Right lung (tissue), 5 donors: ENCODE data around the gene PI3. TPM values are rescaled to one million over a fixed set of nuclear protein-coding genes. Genes with fewer than 3 reads are reported as not detected.

Experiments
- DNase-seq, 2 donors: peaks; one replicate each; pipeline ENCODE4 v3.0.0-alpha.2; 2013
- polyA plus RNA-seq, 5 donors: library from polyadenylated mRNA; unstranded; fragments of 120-200 nt; gene quantifications; one replicate each; pipeline versions ENCODE4 v1.2.1 to v1.2.3, GENCODE V29; 2013; ENCODE audit warnings: inconsistent platforms in 1 of 5, low replicate concordance in 1 of 5; ENCODE audit not compliant: insufficient read length in 5 of 5, insufficient read depth in 1 of 5

The PI3 gene
- polyA plus RNA-seq, 5 donors, result not detected

DNA sequence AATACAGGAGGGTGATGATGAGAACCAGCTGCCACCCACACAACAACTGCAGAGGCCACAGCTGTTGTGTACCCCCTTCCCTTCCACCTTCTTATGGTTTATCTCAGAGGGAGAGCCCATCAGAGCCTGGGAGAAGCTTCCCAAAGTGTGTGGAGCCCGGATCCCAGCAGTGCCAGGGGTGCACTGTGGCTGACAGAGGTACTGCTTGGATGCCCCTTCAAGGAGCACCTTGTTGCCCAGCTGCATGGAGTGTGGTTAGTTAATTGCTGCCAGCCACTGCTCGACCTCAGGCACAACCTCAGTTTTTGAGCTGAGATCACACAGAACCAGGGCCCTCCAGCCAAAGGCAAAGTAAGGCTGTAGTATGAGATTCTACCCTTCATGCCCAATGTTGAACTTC, 13.0 kb downstream of the PI3 start:
- DNase-seq, result no peak

- DNase-seq, result no peak
Observed at GRCh38 chr20:45189067-45189609, 14.4 kb downstream of the PI3 start.

GRCh38 chr20:45189861-45190260, 15.2 kb downstream of the PI3 start:
- no peak for DNase-seq

DNA sequence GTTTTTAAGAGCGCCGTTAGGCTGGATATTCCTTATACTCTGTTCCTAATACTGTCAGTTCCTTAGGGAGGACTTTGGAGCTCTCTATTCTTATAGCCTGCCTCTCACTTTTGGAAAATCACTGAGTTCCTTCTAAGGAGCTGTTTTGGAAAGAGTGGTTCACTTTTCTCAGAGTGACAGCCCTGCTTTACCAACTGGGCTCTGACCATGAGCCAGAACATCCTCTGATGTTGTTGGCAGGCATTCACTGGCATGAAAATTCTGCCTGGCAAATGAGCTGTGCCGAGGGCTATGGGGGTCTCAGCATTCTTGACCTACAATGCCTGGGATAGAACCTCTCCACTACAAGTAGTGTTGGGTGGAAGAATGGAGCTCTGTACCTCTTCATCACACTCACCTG, 17.2 kb downstream of the PI3 start:
- DNase-seq, result no peak

DNA sequence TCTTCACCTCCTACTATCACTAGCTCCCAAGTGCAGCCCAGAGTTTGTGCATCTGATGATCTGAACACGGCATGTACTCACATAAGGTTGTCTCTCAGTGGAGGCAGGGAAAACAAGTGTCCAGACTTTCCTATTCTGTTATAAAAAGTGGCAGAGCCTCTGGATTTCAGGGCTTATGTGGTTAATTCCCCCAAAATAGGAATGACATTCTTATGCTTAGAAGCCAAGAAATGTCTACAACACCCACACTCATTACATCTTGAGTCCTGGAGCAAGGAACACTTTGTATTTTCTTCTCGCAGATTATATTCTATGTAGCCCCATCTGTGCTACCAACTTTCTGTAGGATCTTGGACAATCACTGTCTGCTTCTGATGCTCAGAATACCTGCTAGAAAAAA, 18.6 kb downstream of the PI3 start:
- DNase-seq, result no peak

- DNase-seq, result no peak
Observed at GRCh38 chr20:45206725-45207124, 32.0 kb downstream of the PI3 start, which contains the start of gene SEMG1. TSS of gene SEMG1 (plus strand) at chr20:45207033. CDS start at chr20:45207054, 21 bp downstream.

GRCh38 chr20:45209924-45210323, 35.2 kb downstream of the PI3 start:
- no peak for DNase-seq

DNA sequence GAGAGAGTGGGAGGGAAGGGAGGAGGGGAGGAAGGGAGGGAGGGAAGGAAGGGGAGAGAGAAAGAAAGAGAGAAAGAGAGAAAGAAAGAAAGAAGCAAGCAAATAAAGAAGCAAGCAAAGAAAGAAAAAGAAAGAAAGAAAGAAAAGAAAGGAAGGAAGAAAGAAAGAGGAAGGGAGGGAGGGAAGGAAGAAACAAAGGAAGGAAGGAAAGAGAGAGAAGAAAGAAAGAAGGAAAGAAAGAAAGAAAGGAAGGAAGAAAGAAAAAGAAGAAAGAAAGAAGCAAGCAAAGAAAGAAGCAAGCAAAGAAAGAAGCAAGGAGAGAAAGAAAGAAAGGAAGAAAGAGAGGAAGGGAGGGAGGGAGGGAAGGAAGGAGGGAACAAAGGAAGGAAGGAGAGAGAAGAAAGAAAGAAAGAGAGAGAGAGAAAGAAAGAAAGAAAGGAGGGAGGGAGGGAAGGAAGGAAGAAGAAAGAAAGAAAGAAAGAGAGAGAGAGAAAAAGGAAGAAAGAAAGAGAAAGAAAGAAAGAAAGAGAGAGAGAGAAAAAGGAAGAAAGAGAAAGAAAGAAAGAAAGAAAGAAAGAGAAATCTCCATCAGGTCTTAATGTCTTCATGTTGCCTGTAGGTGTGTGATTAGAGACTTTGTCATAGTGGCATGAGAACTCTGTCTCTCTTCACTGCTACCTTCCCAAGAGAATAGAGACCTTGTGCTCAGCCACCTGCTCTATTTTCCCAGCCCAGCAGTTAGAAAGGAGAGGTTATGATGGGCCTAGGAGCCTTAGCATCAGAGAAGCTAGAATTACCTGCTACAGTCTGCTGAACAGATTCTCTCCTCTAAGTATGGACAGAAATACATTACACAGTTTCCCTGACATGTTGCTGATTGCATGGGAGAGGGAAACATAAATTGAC, 37.1 kb downstream of the PI3 start:
- no peak for DNase-seq

DNA sequence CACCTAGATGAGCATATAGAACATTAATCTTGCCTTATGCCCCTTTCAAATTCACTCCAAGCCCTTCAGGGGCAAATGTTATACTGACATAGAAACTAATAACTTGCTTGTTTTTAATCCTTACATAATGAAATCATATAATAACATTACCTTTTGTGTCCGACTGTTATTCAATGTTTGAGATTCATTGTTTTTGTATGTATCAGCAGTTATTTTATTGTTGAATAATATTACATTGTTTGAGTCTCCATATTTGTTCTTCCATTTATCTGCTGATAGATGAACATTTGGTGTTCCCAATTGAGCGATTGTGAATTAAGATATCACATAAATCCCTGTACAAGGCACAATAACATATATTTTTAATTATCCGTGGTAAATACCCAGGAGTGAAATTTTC, 38.1 kb downstream of the PI3 start:
- no peak for DNase-seq

DNA sequence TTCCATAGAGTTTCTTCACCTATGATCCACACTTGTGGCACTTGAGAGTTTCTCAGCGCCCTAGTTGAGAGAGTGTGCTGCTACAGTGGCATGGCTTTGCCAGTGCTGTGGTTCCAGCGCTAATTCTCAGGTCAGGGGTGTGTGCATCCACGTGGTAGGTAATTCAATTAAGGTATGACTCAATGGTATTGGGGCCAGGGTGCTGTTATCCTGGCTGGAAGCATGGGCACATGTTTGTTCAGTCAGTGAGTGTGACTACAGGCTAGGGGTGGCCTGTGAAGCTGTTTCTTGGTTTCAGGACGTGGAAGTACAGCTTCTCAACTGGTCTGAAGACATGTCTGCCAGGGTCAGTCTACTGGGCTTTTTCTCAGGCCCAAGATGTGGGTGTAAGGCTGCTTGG, 43.4 kb downstream of the PI3 start:
- DNase-seq, result no peak

DNA sequence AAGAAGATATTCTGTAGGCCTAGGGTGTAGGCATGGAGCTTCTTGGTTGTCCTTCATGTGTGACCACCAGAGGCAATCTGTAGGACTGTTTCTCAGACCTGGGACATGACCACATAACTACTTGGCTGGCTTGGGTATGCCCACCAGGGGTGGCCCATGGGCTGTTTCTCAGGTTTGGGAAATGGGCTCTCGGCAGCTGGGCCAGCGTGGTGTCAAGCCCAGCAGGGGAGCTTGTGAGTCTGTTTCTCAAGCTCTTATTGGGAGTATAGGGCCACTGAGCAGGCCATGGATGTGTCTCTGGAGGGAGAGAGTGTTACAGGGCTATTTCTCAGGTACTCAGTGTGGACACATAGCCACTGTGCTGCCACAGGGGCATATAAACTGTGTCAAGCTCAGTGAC, 43.9 kb downstream of the PI3 start:
- DNase-seq, result no peak

GRCh38 chr20:45221076-45221475, 46.4 kb downstream of the PI3 start, which contains the start of gene SEMG2:
TSS of gene SEMG2 (plus strand) at chr20:45221373. CDS start at chr20:45221390, 17 bp downstream.
- DNase-seq, result no peak

DNA sequence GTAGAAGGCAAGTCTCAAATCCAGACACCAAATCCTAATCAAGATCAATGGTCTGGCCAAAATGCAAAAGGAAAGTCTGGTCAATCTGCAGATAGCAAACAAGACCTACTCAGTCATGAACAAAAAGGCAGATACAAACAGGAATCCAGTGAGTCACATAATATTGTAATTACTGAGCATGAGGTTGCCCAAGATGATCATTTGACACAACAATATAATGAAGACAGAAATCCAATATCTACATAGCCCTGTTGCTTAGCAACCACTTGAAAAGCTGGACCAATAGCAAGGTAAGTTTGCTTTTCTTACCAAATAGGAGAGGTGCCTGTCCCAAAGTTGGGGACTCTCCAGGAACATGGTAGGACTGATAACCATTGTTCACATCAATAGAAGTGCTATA, 48.4 kb downstream of the PI3 start:
- DNase-seq, result no peak

Other genes starting within 250 kb of the PI3 start
- gene TOMM34, start 214.5 kb upstream of the PI3 start, polyA plus RNA-seq, result 10 to 100 TPM; 25.0 to 26.6 (median 25.3) TPM
- gene STK4, start 208.4 kb upstream of the PI3 start, polyA plus RNA-seq, result 10 to 100 TPM; 18.7 to 31.4 (median 26.8) TPM
- under 1 TPM in 4 of 5 donors, not detected in 1; 0.03 to 0.09 (median 0.04) TPM for gene KCNS1, start 73.8 kb upstream of the PI3 start, polyA plus RNA-seq
- not detected for gene WFDC5, start 59.7 kb upstream of the PI3 start, polyA plus RNA-seq
- not detected for gene WFDC12, start 50.4 kb upstream of the PI3 start, polyA plus RNA-seq
- gene SEMG1, start 32.1 kb downstream of the PI3 start, polyA plus RNA-seq, result not detected
- gene SEMG2, start 46.5 kb downstream of the PI3 start, polyA plus RNA-seq, result not detected
- gene SLPI, start 79.7 kb downstream of the PI3 start, polyA plus RNA-seq, result 1 to 10 TPM; 3.0 to 7.9 (median 3.9) TPM
- gene RBPJL, start 131.9 kb downstream of the PI3 start, polyA plus RNA-seq, result not detected
- gene MATN4, start 133.4 kb downstream of the PI3 start, polyA plus RNA-seq, result under 1 TPM; 0.09 to 0.18 (median 0.14) TPM
- gene SDC4, start 173.5 kb downstream of the PI3 start, polyA plus RNA-seq, result 100 to 1,000 TPM; 188 to 275 (median 204) TPM
- 10 to 100 TPM; 21.7 to 26.7 (median 22.9) TPM for gene SYS1, start 188.3 kb downstream of the PI3 start, polyA plus RNA-seq
- 1 to 10 TPM; 1.2 to 2.1 (median 1.5) TPM for gene TP53TG5, start 203.4 kb downstream of the PI3 start, polyA plus RNA-seq
- gene DBNDD2, start 233.4 kb downstream of the PI3 start, polyA plus RNA-seq, result 10 to 100 TPM; 19.6 to 24.1 (median 22.6) TPM
- 10 to 100 TPM; 75.8 to 89.8 (median 84.1) TPM for gene PIGT, start 241.2 kb downstream of the PI3 start, polyA plus RNA-seq